Measurements from ENCODE around the gene NXPE1. TPM values are rescaled to one million over a fixed set of nuclear protein-coding genes. Genes with fewer than 3 reads are reported as not detected.

NXPE1 gene
- total RNA-seq, 1 donor from 2014 or later, result not detected

DNA sequence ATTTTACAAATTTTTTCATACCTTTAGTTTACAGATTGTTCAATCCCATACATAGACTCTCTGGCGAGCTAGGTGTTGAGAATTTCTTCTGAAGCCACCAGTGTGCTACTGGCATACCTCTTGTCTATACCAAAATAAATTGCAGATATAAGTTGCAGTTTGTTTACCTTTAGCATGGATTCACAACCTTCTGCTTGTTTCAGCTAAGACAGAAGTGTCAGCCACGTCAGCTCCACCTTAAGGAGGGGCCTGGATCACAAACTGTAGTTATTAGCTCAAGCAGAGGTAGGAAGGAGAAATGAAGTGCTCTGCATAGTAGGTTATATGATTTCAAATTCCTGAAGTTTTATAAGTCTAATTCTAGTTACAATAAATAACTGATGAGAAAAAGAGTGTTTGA, 35.9 kb upstream of the NXPE1 start, which contains the start of gene NXPE4:
NXPE4 (minus strand) TSS at position 216 of the 400 bp plus-strand sequence. CDS start 1,027 bp downstream, outside the sequence.
- DNase-seq (ENCODE audit: low spot score in 2 of 2, unreplicated experiment in 2 of 2), result no peak
- Mint-ChIP-seq H3K4me1 (no peaks in the 10 kb centered on the region), H3K36me3 (no peaks in the 10 kb centered on the region)

DNA sequence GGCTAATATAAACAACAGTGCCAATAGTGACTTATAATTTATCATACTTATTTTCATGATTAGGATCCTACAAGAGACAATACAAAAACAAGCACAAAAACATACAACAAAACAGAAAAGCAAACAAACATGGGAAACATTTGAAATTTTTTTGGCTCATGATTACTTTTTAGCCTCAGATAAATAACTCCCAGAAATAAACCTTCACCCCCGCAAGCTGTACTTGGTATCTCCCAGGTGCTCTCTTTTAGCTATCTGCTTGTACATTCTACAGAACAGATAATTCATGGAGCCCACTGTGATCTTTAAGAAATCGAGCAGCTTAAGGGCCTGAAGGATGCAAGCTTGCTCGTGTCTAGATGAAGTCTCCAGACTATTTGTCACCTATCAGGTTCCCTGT, 35.0 kb upstream of the NXPE1 start:
- no peaks in the 10 kb centered on the region for H3K36me3 Mint-ChIP-seq
- no peak overlapping the region for H3K27ac Mint-ChIP-seq
- H3K9me3 Mint-ChIP-seq, result peaks cover under 1% of the 10 kb centered on the region
- DNase-seq (ENCODE audit: low spot score in 2 of 2, unreplicated experiment in 2 of 2), result no peak
- peaks cover 7% of the 10 kb centered on the region for H3K27me3 Mint-ChIP-seq (ENCODE audit: low read depth)
- no peaks in the 10 kb centered on the region for H3K4me1 Mint-ChIP-seq
- TF ChIP-seq, protein P1, sequence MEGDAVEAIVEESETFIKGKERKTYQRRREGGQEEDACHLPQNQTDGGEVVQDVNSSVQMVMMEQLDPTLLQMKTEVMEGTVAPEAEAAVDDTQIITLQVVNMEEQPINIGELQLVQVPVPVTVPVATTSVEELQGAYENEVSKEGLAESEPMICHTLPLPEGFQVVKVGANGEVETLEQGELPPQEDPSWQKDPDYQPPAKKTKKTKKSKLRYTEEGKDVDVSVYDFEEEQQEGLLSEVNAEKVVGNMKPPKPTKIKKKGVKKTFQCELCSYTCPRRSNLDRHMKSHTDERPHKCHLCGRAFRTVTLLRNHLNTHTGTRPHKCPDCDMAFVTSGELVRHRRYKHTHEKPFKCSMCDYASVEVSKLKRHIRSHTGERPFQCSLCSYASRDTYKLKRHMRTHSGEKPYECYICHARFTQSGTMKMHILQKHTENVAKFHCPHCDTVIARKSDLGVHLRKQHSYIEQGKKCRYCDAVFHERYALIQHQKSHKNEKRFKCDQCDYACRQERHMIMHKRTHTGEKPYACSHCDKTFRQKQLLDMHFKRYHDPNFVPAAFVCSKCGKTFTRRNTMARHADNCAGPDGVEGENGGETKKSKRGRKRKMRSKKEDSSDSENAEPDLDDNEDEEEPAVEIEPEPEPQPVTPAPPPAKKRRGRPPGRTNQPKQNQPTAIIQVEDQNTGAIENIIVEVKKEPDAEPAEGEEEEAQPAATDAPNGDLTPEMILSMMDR (IDR thresholded peaks at IDR 0.05; ENCODE audit: unreplicated experiment), result no peak
- H3K4me3 Mint-ChIP-seq, result no peak overlapping the region

More for the DNA sequence above, 35.9 kb upstream of the NXPE1 start, which contains the start of gene NXPE4:
- peaks cover 7% of the 10 kb centered on the region for H3K27me3 Mint-ChIP-seq (ENCODE audit: low read depth)
- H3K27ac Mint-ChIP-seq, result no peak within 1 kb of the TSS
- TF ChIP-seq, protein P1 (IDR thresholded peaks at IDR 0.05; ENCODE audit: unreplicated experiment), result no peak
- H3K9me3 Mint-ChIP-seq, result no peaks in the 10 kb centered on the region
- no peak within 1 kb of the TSS for H3K4me3 Mint-ChIP-seq

DNA sequence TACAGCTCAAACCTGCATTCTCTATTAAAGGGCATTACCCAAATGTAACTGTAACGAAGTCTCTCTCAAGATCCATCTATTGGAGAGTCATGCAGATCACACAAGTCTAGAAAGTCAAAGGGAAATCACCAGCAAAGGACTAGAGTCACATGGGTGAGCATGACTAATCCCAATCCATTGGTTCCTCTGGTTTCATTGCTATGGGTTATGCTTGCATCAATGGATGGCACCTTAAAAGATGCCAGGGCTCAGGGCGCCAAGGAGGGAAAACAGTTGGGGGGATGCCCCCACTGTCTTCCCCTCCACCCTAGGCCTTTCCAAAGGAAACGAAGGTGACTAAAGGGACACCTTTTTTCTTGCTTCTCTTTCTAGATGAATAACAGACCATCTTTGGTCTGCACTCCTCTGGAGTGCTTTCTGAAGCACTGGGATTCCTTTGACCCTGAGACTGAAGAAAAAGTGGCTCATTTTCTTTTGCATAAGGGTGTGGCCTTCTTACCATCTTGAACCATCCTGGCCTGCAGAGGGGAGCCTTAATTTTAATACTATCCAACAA, 27.8 kb upstream of the NXPE1 start:
- H3K4me1 Mint-ChIP-seq, result no peaks in the 10 kb centered on the region
- TF ChIP-seq, protein P1 (IDR thresholded peaks at IDR 0.05; ENCODE audit: unreplicated experiment), result no peak
- peaks cover 14% of the 10 kb centered on the region for H3K36me3 Mint-ChIP-seq
- H3K27ac Mint-ChIP-seq, result no peak overlapping the region
- no peak for DNase-seq (ENCODE audit: low spot score in 2 of 2, unreplicated experiment in 2 of 2)
- H3K27me3 Mint-ChIP-seq (ENCODE audit: low read depth), result peaks cover 7% of the 10 kb centered on the region
- H3K4me3 Mint-ChIP-seq, result no peak overlapping the region
- H3K9me3 Mint-ChIP-seq, result peaks cover 53% of the 10 kb centered on the region

DNA sequence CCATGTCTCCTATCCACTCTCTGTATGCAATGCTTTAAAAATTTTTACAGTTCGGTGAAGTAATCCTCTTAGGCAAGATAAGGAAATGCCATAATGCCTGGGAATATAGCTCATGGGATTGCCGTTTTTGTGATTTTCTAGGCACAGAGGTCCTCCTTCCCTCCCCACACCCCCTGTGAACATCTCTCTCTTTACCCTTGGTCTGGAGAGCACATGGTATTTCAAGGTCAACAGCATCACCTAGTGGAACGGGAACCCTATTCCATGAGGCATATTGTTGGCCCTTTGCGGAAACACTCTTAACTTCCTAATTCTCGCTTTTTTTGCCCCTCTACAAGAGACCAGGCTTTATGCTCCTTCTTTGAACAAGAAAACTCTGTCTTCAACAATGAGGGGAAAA, 27.1 kb upstream of the NXPE1 start:
- H3K9me3 Mint-ChIP-seq, result peaks cover 53% of the 10 kb centered on the region
- no peak for DNase-seq (ENCODE audit: low spot score in 2 of 2, unreplicated experiment in 2 of 2)
- peaks cover 1% of the 10 kb centered on the region for H3K27me3 Mint-ChIP-seq (ENCODE audit: low read depth)
- H3K4me3 Mint-ChIP-seq, result no peak overlapping the region
- H3K4me1 Mint-ChIP-seq, result no peaks in the 10 kb centered on the region
- no peak overlapping the region for H3K27ac Mint-ChIP-seq
- TF ChIP-seq, protein P1 (IDR thresholded peaks at IDR 0.05; ENCODE audit: unreplicated experiment), result no peak
- H3K36me3 Mint-ChIP-seq, result peaks cover 14% of the 10 kb centered on the region

DNA sequence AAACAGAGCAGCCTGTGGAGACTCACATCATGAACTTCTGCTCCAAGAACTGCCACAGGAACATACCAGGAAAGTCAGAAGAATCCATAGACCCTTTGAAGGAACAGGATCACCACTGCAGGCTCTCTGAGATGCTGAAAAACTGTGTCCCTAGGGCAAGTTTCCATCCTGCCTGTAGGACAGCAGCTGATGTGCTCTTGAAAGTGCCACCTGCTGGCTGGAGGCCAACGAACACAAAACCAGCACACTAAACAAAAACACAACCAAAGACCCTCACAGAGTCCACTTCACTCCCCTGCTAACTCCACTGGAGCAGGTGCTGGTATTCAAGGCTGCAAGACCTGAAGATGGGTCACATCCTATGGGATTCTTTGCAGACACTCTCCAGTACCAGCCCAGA, 12.0 kb upstream of the NXPE1 start:
- H3K27ac Mint-ChIP-seq, result no peak overlapping the region

More for the DNA sequence above, 12.0 kb upstream of the NXPE1 start:
- Mint-ChIP-seq H3K27me3 (ENCODE audit: low read depth) (no peaks in the 10 kb centered on the region), H3K36me3 (no peaks in the 10 kb centered on the region), H3K4me3 (no peak overlapping the region), H3K9me3 (peaks cover 52% of the 10 kb centered on the region), H3K4me1 (peaks cover 6% of the 10 kb centered on the region)
- TF ChIP-seq, protein P1 (IDR thresholded peaks at IDR 0.05; ENCODE audit: unreplicated experiment), result no peak
- DNase-seq (ENCODE audit: low spot score in 2 of 2, unreplicated experiment in 2 of 2), result no peak
